Measurements from ENCODE around the gene SPNS2. TPM values are rescaled to one million over a fixed set of nuclear protein-coding genes. Genes with fewer than 3 reads are reported as not detected.

The SPNS2 gene
- polyA plus RNA-seq, 1 donor from 2014 or later, result 39.7 TPM

DNA sequence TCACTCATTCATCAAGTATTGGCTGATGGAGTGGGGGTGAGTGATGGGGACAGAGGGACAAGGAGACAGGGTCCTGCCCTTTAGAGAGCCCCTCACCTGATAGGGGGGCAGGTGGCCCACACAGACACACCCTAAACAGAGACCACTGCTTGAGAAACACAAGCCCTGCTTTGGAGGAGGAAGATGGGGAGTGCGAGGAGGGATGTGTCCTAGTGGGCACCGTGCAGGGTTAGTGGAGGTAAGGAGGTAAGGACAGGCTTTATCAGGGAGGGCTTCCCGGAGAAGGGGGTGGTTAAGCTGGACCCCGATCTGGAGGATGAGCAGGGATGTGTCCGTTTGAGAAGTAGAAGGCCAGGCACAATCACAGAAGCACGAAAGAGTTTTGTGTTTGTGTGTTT is 77.5 kb downstream of the SPNS2 start:
- no peak for TF ChIP-seq EZH2 (IDR thresholded peaks at IDR 0.05; ENCODE audit: borderline replicate concordance, insufficient read depth, low read length, poor library complexity, severe bottlenecking)
- no peak for TF ChIP-seq RAD21 (conservative IDR thresholded peaks at IDR 0.05)
- TF ChIP-seq POLR2AphosphoS5 (IDR thresholded peaks at IDR 0.05), result no peak
- TF ChIP-seq, protein P1, sequence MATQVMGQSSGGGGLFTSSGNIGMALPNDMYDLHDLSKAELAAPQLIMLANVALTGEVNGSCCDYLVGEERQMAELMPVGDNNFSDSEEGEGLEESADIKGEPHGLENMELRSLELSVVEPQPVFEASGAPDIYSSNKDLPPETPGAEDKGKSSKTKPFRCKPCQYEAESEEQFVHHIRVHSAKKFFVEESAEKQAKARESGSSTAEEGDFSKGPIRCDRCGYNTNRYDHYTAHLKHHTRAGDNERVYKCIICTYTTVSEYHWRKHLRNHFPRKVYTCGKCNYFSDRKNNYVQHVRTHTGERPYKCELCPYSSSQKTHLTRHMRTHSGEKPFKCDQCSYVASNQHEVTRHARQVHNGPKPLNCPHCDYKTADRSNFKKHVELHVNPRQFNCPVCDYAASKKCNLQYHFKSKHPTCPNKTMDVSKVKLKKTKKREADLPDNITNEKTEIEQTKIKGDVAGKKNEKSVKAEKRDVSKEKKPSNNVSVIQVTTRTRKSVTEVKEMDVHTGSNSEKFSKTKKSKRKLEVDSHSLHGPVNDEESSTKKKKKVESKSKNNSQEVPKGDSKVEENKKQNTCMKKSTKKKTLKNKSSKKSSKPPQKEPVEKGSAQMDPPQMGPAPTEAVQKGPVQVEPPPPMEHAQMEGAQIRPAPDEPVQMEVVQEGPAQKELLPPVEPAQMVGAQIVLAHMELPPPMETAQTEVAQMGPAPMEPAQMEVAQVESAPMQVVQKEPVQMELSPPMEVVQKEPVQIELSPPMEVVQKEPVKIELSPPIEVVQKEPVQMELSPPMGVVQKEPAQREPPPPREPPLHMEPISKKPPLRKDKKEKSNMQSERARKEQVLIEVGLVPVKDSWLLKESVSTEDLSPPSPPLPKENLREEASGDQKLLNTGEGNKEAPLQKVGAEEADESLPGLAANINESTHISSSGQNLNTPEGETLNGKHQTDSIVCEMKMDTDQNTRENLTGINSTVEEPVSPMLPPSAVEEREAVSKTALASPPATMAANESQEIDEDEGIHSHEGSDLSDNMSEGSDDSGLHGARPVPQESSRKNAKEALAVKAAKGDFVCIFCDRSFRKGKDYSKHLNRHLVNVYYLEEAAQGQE (IDR thresholded peaks at IDR 0.05; ENCODE audit: borderline replicate concordance), result no peak
- TF ChIP-seq EP300 (conservative IDR thresholded peaks at IDR 0.05; ENCODE audit: poor library complexity, severe bottlenecking), result no peak
- TF ChIP-seq SMC3 (conservative IDR thresholded peaks at IDR 0.05; ENCODE audit: poor library complexity), result no peak
- no peak for TF ChIP-seq MXI1 (conservative IDR thresholded peaks at IDR 0.05; ENCODE audit: poor library complexity, severe bottlenecking)
- TF ChIP-seq TAF1 (IDR thresholded peaks at IDR 0.05; ENCODE audit: low read depth), result no peak
- TF ChIP-seq, protein P2, sequence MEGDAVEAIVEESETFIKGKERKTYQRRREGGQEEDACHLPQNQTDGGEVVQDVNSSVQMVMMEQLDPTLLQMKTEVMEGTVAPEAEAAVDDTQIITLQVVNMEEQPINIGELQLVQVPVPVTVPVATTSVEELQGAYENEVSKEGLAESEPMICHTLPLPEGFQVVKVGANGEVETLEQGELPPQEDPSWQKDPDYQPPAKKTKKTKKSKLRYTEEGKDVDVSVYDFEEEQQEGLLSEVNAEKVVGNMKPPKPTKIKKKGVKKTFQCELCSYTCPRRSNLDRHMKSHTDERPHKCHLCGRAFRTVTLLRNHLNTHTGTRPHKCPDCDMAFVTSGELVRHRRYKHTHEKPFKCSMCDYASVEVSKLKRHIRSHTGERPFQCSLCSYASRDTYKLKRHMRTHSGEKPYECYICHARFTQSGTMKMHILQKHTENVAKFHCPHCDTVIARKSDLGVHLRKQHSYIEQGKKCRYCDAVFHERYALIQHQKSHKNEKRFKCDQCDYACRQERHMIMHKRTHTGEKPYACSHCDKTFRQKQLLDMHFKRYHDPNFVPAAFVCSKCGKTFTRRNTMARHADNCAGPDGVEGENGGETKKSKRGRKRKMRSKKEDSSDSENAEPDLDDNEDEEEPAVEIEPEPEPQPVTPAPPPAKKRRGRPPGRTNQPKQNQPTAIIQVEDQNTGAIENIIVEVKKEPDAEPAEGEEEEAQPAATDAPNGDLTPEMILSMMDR (IDR thresholded peaks at IDR 0.05; ENCODE audit: poor library complexity, severe bottlenecking), result no peak
- H3F3A ChIP-seq (ENCODE audit: insufficient read depth, low read length, poor library complexity, severe bottlenecking), result no peaks in the 10 kb centered on the region
- H3K27me3 ChIP-seq (ENCODE audit: insufficient read depth, low read depth, low read length), result no peaks in the 10 kb centered on the region
- H3K27ac ChIP-seq (ENCODE audit: low read length), result no peak overlapping the region
- H3K36me3 ChIP-seq (ENCODE audit: insufficient read depth, low read length), result no peaks in the 10 kb centered on the region
- H3K9me2 ChIP-seq (ENCODE audit: insufficient read depth, low read length), result no peaks in the 10 kb centered on the region
- H3K9ac ChIP-seq (ENCODE audit: low read length), result no peak overlapping the region
- no peak overlapping the region for H2AFZ ChIP-seq (ENCODE audit: low read depth, low read length)
- no peak overlapping the region for H3K4me2 ChIP-seq (ENCODE audit: low read length)
- H3K79me2 ChIP-seq (replicated peaks; ENCODE audit: insufficient read depth, low read length), result no peaks in the 10 kb centered on the region
- H3K9me3 ChIP-seq (ENCODE audit: low read length), result no peaks in the 10 kb centered on the region
- no peaks in the 10 kb centered on the region for H4K20me1 ChIP-seq (ENCODE audit: insufficient read depth)
- H3K4me3 ChIP-seq (ENCODE audit: low read length), result no peak overlapping the region

DNA sequence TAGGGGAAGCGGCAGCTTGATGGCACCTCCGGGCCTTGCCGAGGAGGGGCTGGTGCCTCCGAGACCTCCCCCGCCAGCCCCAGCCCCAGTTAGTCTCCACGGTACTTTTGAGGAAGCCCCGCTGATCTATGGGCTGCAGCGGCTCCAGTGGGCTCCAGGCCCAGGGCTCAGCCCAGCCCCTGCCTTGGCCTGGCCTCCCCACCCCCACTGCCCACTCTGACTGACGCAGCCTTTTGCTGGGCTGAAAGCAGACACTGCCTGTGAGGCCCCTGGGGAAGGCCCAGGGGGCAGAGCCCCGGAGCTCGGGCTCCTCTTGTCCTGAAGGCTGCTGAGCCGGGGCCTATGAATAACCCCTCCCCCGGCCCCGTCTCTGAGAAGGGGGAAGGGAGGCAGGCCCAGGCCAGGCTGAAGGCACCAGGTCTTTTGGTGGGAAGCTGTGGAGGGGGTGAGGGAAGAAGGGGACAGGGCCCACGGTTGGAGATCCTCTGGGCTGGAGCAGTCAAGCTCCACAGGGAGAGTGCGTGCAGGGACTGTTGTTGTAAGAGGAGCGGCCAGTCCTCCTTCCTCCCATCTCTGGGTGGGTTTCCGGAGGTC is 78.1 kb downstream of the SPNS2 start:
- no peak overlapping the region for H3K4me3 ChIP-seq (ENCODE audit: low read length)
- H3K27me3 ChIP-seq (ENCODE audit: insufficient read depth, low read depth, low read length), result no peaks in the 10 kb centered on the region
- no peak overlapping the region for H2AFZ ChIP-seq (ENCODE audit: low read depth, low read length)
- H3K79me2 ChIP-seq (replicated peaks; ENCODE audit: insufficient read depth, low read length), result no peaks in the 10 kb centered on the region
- H3K9me2 ChIP-seq (ENCODE audit: insufficient read depth, low read length), result no peaks in the 10 kb centered on the region
- no peaks in the 10 kb centered on the region for H3K36me3 ChIP-seq (ENCODE audit: insufficient read depth, low read length)
- H4K20me1 ChIP-seq (ENCODE audit: insufficient read depth), result no peaks in the 10 kb centered on the region
- no peak for TF ChIP-seq POLR2AphosphoS5 (IDR thresholded peaks at IDR 0.05)
- TF ChIP-seq, protein P2 (IDR thresholded peaks at IDR 0.05; ENCODE audit: poor library complexity, severe bottlenecking), result no peak
- TF ChIP-seq EZH2 (IDR thresholded peaks at IDR 0.05; ENCODE audit: borderline replicate concordance, insufficient read depth, low read length, poor library complexity, severe bottlenecking), result no peak
- no peak for TF ChIP-seq MXI1 (conservative IDR thresholded peaks at IDR 0.05; ENCODE audit: poor library complexity, severe bottlenecking)
- TF ChIP-seq, protein P1 (IDR thresholded peaks at IDR 0.05; ENCODE audit: borderline replicate concordance), result no peak
- TF ChIP-seq EP300 (conservative IDR thresholded peaks at IDR 0.05; ENCODE audit: poor library complexity, severe bottlenecking), result no peak
- no peak for TF ChIP-seq SMC3 (conservative IDR thresholded peaks at IDR 0.05; ENCODE audit: poor library complexity)
- no peak for TF ChIP-seq RAD21 (conservative IDR thresholded peaks at IDR 0.05)
- no peak overlapping the region for H3K9ac ChIP-seq (ENCODE audit: low read length)
- no peaks in the 10 kb centered on the region for H3K9me3 ChIP-seq (ENCODE audit: low read length)
- no peak overlapping the region for H3K4me2 ChIP-seq (ENCODE audit: low read length)
- no peaks in the 10 kb centered on the region for H3F3A ChIP-seq (ENCODE audit: insufficient read depth, low read length, poor library complexity, severe bottlenecking)
- H3K27ac ChIP-seq (ENCODE audit: low read length), result no peak overlapping the region
